B cell (primary cell): Measurements from ENCODE around the gene THADA. TPM values are rescaled to one million over a fixed set of nuclear protein-coding genes. Genes with fewer than 3 reads are reported as not detected.

Experiments used
- ATAC-seq: fragments of 200-7000 bp; cut with Tn5 transposase; one replicate; pipeline ENCODE4 v1.10.0; 2021; ENCODE audit warnings: low read depth, mild to moderate bottlenecking, moderate number of reproducible peaks, moderate library complexity
- CTCF ChIA-PET: fragments of 350-600 bp; sonication (Branson Sonifier 250); formaldehyde crosslinking; loops from one replicate; lab custom pipeline; 2021; ENCODE audit warnings: antibody characterized with exemption, inconsistent platforms; lab: Charles Lee
- POLR2A ChIA-PET: fragments of 350-600 bp; sonication (Branson Sonifier 250); formaldehyde crosslinking; loops from one replicate; lab custom pipeline; 2021; ENCODE audit warnings: antibody characterized with exemption; lab: Charles Lee
- DNase-seq: peaks from one replicate; pipeline ENCODE4 v3.0.0; 2013
- H2AFZ ChIP-seq: 2 replicates; pipeline ENCODE4 v1.6.1; 2012; ENCODE audit warnings: mild to moderate bottlenecking, low read depth, low read length; ENCODE audit not compliant: insufficient read depth, poor library complexity, severe bottlenecking
- H3K27ac ChIP-seq, 2 donors: 1 replicate in 1 of 2; 2 replicates in 1 of 2; pipeline ENCODE4 v1.5.1; 2012 to 2013; ENCODE audit warnings: low read length in 2 of 2, mild to moderate bottlenecking in 2 of 2, moderate library complexity in 1 of 2
- H3K27me3 ChIP-seq, 4 experiments: fragments of 200-600 bp in 1 of 4; sonication (generic) in 1 of 4; replicated peaks in 1 of 4; 1 replicate in 2 of 4; 2 replicates in 2 of 4; pipeline versions ENCODE4 v1.6.1 to v1.7.0; 2013 to 2016; ENCODE audit warnings: low read length in 3 of 4, mild to moderate bottlenecking in 2 of 4, mixed read lengths in 1 of 4, moderate library complexity in 1 of 4; ENCODE audit not compliant: insufficient read depth in 4 of 4, control insufficient read depth in 3 of 4; ENCODE audit errors: control extremely low read depth in 1 of 4
- H3K36me3 ChIP-seq, 2 experiments: replicated peaks in 1 of 2; 1 replicate in 1 of 2; 2 replicates in 1 of 2; pipeline versions ENCODE4 v1.6.1 to v1.7.1; 2013; ENCODE audit warnings: low read length in 1 of 2; ENCODE audit not compliant: insufficient read depth in 2 of 2, control insufficient read depth in 1 of 2; ENCODE audit errors: control extremely low read depth in 1 of 2, extremely low read depth in 1 of 2
- H3K4me1 ChIP-seq, 2 donors: fragments of 200-600 bp in 1 of 2; sonication (generic) in 1 of 2; 1 replicate in 1 of 2; 2 replicates in 1 of 2; pipeline versions ENCODE4 v1.5.1 to v1.6.1; 2013 to 2017; ENCODE audit warnings: low read length in 2 of 2; ENCODE audit not compliant: control insufficient read depth in 2 of 2, insufficient read depth in 2 of 2
- H3K4me2 ChIP-seq: replicated peaks from 2 replicates; pipeline ENCODE3; 2012; ENCODE audit warnings: mild to moderate bottlenecking, low read depth, low read length; ENCODE audit not compliant: poor library complexity, severe bottlenecking
- H3K4me3 ChIP-seq, 5 experiments: fragments of 200-600 bp in 1 of 5; sonication (generic) in 1 of 5; 1 replicate in 3 of 5; 2 replicates in 2 of 5; pipeline versions ENCODE4 v1.5.1 to v1.7.0; 2011 to 2016; ENCODE audit warnings: low read length in 4 of 5, mild to moderate bottlenecking in 4 of 5, low read depth in 2 of 5, control low read depth in 1 of 5, moderate library complexity in 1 of 5; ENCODE audit not compliant: insufficient read depth in 1 of 5; ENCODE audit errors: control extremely low read depth in 1 of 5, extremely low read depth in 1 of 5
- H3K79me2 ChIP-seq: fragments of 200-600 bp; sonication (generic); one replicate; pipeline ENCODE4 v1.6.0; 2016; ENCODE audit warnings: low read length; ENCODE audit not compliant: control insufficient read depth, insufficient read depth
- H3K9ac ChIP-seq: fragments of 200-600 bp; sonication (generic); 2 replicates; pipeline ENCODE4 v1.6.1; 2017; ENCODE audit warnings: mild to moderate bottlenecking, low read length, moderate library complexity
- H3K9me3 ChIP-seq, 3 donors: one replicate each; pipeline versions ENCODE4 v1.6.1 to v1.7.1; 2013; ENCODE audit warnings: low read length in 2 of 3; ENCODE audit not compliant: control insufficient read depth in 2 of 3, insufficient read depth in 1 of 3; ENCODE audit errors: control extremely low read depth in 1 of 3
- H4K20me1 ChIP-seq: 2 replicates; pipeline ENCODE4 v1.6.0; 2012; ENCODE audit warnings: mild to moderate bottlenecking, low read length; ENCODE audit not compliant: insufficient read depth, control insufficient read depth, poor library complexity, severe bottlenecking
- H3K27ac Mint-ChIP-seq: one replicate; pipeline ENCODE4 v1.8.0; 2021; ENCODE audit warnings: mixed read lengths
- H3K27me3 Mint-ChIP-seq: one replicate; pipeline ENCODE4 v1.8.0; 2021; ENCODE audit warnings: mixed read lengths
- H3K4me1 Mint-ChIP-seq: one replicate; pipeline ENCODE4 v1.8.0; 2021; ENCODE audit warnings: mixed read lengths
- H3K4me3 Mint-ChIP-seq: one replicate; pipeline ENCODE4 v1.8.0; 2021; ENCODE audit warnings: mixed read lengths
- H3K9me3 Mint-ChIP-seq: one replicate; pipeline ENCODE4 v1.8.0; 2022; ENCODE audit warnings: mixed read lengths; ENCODE audit not compliant: insufficient read depth
- EZH2 ChIP-seq: IDR thresholded peaks from 2 replicates; pipeline ENCODE4 v1.6.1; 2012; ENCODE audit warnings: borderline replicate concordance, low read depth, mild to moderate bottlenecking, moderate library complexity, low read length; ENCODE audit not compliant: insufficient read depth, poor library complexity, severe bottlenecking
- WGBS: methylation state at CpG from one replicate; pipeline ENCODE4 v1.1.5; 2013; ENCODE audit warnings: missing lambda C conversion rate; ENCODE audit not compliant: insufficient coverage; 5-methylcytosine and 5-hydroxymethylcytosine counted together
- intact Hi-C: fragments of 100-400 bp; cut with micrococcal nuclease; formaldehyde crosslinking; loops from one replicate; pipeline ENCODE4 v1.10.0; 2022
- polyA plus RNA-seq: library from polyadenylated mRNA; depleted of rRNA; stranded (reverse); fragments of >200 nt; gene quantifications from 2 replicates; pipeline ENCODE4 v1.2.3, GENCODE V29; 2012
- total RNA-seq, 2 donors: library from RNA; stranded (reverse); fragments of 120-200 nt in 1 of 2; gene quantifications; 1 replicate in 1 of 2; 2 replicates in 1 of 2; pipeline versions ENCODE4 v1.2.3 to v1.2.4, GENCODE V29; 2013 to 2022
- TF ChIP-seq, protein P1 (sequence below): fragments of 200-600 bp; IDR thresholded peaks from one replicate; pipeline ENCODE4 v1.8.0; 2022; ENCODE audit warnings: antibody characterized with exemption, mild to moderate bottlenecking

THADA gene
- total and polyA plus RNA-seq, 2 donors (not counting 1 experiment from before 2014, with no cell fraction given) = 17.6 to 48.5 TPM

DNA sequence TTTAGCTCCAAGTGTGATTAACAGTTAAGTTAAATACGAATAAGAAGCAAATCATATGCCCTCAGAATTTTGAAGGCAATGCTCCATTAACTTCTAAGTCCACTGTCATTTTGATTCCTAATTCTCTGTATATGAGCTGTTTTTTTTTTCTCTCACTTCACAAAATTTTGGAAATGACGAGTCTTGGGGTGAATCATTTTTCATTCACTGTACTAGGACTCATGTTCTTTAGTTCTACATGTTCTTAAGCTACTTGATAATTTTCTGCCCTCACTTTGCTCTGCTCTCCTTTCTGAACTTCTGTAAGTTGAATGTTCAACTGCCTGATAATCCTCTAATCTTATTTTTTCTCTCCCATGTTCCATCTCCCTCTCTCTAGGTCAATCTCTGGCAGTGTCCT lies 141.0 kb downstream of the THADA start:
- no peak for TF ChIP-seq EZH2
- TF ChIP-seq, protein P1, sequence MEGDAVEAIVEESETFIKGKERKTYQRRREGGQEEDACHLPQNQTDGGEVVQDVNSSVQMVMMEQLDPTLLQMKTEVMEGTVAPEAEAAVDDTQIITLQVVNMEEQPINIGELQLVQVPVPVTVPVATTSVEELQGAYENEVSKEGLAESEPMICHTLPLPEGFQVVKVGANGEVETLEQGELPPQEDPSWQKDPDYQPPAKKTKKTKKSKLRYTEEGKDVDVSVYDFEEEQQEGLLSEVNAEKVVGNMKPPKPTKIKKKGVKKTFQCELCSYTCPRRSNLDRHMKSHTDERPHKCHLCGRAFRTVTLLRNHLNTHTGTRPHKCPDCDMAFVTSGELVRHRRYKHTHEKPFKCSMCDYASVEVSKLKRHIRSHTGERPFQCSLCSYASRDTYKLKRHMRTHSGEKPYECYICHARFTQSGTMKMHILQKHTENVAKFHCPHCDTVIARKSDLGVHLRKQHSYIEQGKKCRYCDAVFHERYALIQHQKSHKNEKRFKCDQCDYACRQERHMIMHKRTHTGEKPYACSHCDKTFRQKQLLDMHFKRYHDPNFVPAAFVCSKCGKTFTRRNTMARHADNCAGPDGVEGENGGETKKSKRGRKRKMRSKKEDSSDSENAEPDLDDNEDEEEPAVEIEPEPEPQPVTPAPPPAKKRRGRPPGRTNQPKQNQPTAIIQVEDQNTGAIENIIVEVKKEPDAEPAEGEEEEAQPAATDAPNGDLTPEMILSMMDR = no peak
- Mint-ChIP-seq H3K9me3 (peaks cover 8% of the 10 kb centered on the region), H3K27ac (no peak overlapping the region), H3K4me3 (no peak overlapping the region), H3K27me3 (no peaks in the 10 kb centered on the region), H3K4me1 (peaks cover 5% of the 10 kb centered on the region)
- Histone ChIP-seq H3K4me1 (peaks cover 3 to 6% of the 10 kb centered on the region in 2 donors), H2AFZ (no peak overlapping the region), H3K79me2 (no peaks in the 10 kb centered on the region), H3K4me2 (no peak overlapping the region), H3K27ac (no peak overlapping the region), H3K9ac (no peak overlapping the region), H3K9me3 (peaks cover 0 to 9% (median 4%) of the 10 kb centered on the region in 3 donors), H4K20me1 (no peaks in the 10 kb centered on the region), H3K4me3 (no peak overlapping the region), H3K36me3 (peaks cover 0 to 8% of the 10 kb centered on the region in 2 experiments), H3K27me3 (no peaks in the 10 kb centered on the region)
- ChIA-PET POLR2A (no interaction called here), CTCF (interaction anchor here (1.0 kb wide), 1 partner anchor 11 kb away, joined by 3 read pairs; no protein-coding TSS in a partner anchor)
- no peak for ATAC-seq
- WGBS = no CpG with 5 or more reads among the region's 2 CpGs
- intact Hi-C loops = no loop called here
- DNase-seq = no peak

DNA sequence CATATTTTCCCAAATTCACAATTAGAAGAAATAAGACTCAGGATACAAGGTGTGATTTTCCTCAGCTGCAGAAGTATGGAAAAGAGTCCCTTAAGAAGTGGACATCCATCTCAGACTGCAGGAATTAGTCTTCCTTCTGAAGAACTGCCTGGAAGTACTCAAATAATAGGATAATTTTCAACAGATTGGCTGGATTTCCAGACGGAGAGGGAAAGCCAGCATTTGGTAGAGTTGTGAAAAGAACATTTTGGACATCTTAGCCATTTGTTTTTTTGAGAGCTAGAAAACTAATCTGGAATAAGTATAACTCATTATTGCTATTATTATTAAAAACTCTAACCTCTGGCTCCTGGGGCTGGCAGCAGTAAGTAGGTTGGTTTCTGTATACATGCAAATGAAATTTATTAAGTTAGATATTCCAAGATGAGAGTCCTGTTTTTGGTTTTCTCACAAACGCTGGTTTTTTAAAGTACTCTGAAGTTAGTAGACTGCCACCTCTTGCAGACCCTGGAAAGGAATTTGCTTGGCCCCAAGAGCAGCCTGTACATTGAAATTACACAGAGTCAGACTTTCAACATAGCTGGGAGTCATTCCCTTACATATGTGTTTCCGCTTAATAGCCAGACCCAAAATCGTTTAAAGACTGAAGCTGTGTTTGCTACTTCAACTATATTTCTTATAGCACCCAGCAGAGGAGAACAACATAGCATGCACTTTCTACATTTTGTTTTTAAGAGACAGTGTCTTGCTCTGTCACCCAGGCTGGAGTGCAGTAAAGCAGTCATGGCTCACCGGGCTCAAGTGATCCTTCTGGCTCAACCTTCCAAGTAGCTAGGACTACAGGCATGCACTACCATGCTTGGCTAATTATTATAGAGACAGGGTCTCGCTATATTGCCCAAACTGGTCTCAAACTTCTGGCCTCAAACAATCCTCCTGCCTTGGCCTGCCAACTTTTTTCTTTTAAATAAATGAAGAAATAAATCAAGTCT lies 142.4 kb downstream of the THADA start:
- POLR2A ChIA-PET = no interaction called here
- H3K9me3 Mint-ChIP-seq = peaks cover 8% of the 10 kb centered on the region

More for the DNA sequence above, 142.4 kb downstream of the THADA start:
- Histone ChIP-seq H3K27me3 (no peaks in the 10 kb centered on the region), H3K9ac (no peak overlapping the region), H2AFZ (no peak overlapping the region), H3K4me2 (no peak overlapping the region), H4K20me1 (no peaks in the 10 kb centered on the region), H3K36me3 (peaks cover 0 to 8% of the 10 kb centered on the region in 2 experiments), H3K4me3 (no peak overlapping the region), H3K9me3 (peaks cover 0 to 9% (median 4%) of the 10 kb centered on the region in 3 donors), H3K79me2 (no peaks in the 10 kb centered on the region), H3K4me1 (no peaks in the 10 kb centered on the region), H3K27ac (no peak overlapping the region)
- DNase-seq = no peak
- CTCF ChIA-PET = interaction anchor here (1.4 kb wide), 1 partner anchor 31 kb away, joined by 4 read pairs; no protein-coding TSS in a partner anchor
- no peak overlapping the region for H3K4me3 Mint-ChIP-seq
- TF ChIP-seq, protein P1 = no peak
- no peak for TF ChIP-seq EZH2
- no peaks in the 10 kb centered on the region for H3K27me3 Mint-ChIP-seq
- H3K4me1 Mint-ChIP-seq = no peaks in the 10 kb centered on the region
- WGBS = 87% methylated on average over 3 of the region's 6 CpGs
- intact Hi-C loops = no loop called here
- no peak overlapping the region for H3K27ac Mint-ChIP-seq
- no peak for ATAC-seq
